Spleen (tissue), 11 donors: ENCODE measurements around the gene PNMA8B. TPM values are rescaled to one million over a fixed set of nuclear protein-coding genes. Genes with fewer than 3 reads are reported as not detected.
"Not testable (repeated sequence)": the region's sequence is repeated elsewhere in the genome, so short reads cannot be mapped to it uniquely, and the experiment has no call there.

Experiments used
- DNase-seq: peaks from one replicate; pipeline ENCODE4 v3.0.0-alpha.2; 2020
- H3K27ac ChIP-seq, 8 donors: fragments of 200-600 bp; sonication (generic) in 7 of 8; 1 replicate in 4 of 8; 2 replicates in 4 of 8; pipeline versions ENCODE4 v1.5.0 to v1.8.0; 2016 to 2021; ENCODE audit warnings: inconsistent platforms in 4 of 8, mild to moderate bottlenecking in 4 of 8, moderate library complexity in 1 of 8
- H3K27me3 ChIP-seq, 7 donors: fragments of 200-600 bp; sonication (generic) in 6 of 7; replicated peaks in 1 of 7; 1 replicate in 4 of 7; 2 replicates in 3 of 7; pipeline versions ENCODE4 v1.5.0 to v1.8.0; 2016 to 2021; ENCODE audit warnings: inconsistent platforms in 3 of 7, mild to moderate bottlenecking in 1 of 7
- H3K36me3 ChIP-seq, 6 donors: fragments of 200-600 bp; sonication (generic) in 5 of 6; 1 replicate in 4 of 6; 2 replicates in 2 of 6; pipeline versions ENCODE4 v1.5.0 to v1.8.0; 2016 to 2021; ENCODE audit warnings: inconsistent platforms in 2 of 6
- H3K4me1 ChIP-seq, 6 donors: fragments of 200-600 bp; sonication (generic) in 5 of 6; 1 replicate in 3 of 6; 2 replicates in 3 of 6; pipeline versions ENCODE4 v1.5.0 to v1.8.0; 2016 to 2021; ENCODE audit warnings: inconsistent platforms in 3 of 6
- H3K4me3 ChIP-seq, 8 donors: fragments of 200-600 bp; sonication (generic) in 7 of 8; 1 replicate in 4 of 8; 2 replicates in 4 of 8; pipeline versions ENCODE4 v1.5.0 to v1.8.0; 2016 to 2021; ENCODE audit warnings: inconsistent platforms in 4 of 8, mild to moderate bottlenecking in 4 of 8, moderate library complexity in 2 of 8
- H3K9me3 ChIP-seq, 8 donors: fragments of 200-600 bp; sonication (generic) in 7 of 8; 1 replicate in 4 of 8; 2 replicates in 4 of 8; pipeline versions ENCODE4 v1.5.0 to v1.8.0; 2016 to 2021; ENCODE audit warnings: inconsistent platforms in 4 of 8
- POLR2A ChIP-seq, 3 donors: fragments of 450-650 bp; IDR thresholded peaks; one replicate each; pipeline ENCODE4 v1.5.1; 2017; ENCODE audit warnings: antibody characterized with exemption in 3 of 3, mild to moderate bottlenecking in 1 of 3
- POLR2AphosphoS5 ChIP-seq, 3 donors: sonication (generic); formaldehyde crosslinking; IDR thresholded peaks; one replicate each; pipeline ENCODE4 v1.5.1; 2017; ENCODE audit warnings: antibody characterized with exemption in 3 of 3
- WGBS, 5 donors: extraction: QIAGEN DNeasy Blood & Tissue Kit in 3 of 5; methylation state at CpG; one replicate each; pipeline versions ENCODE4 v1.1.5 to v1.1.7; 2013 to 2018; 5-methylcytosine and 5-hydroxymethylcytosine counted together
- intact Hi-C: fragments of 100-400 bp; cut with DNase I; formaldehyde crosslinking; loops from one replicate; pipeline ENCODE4 v1.15.0; 2023; ENCODE audit warnings: low total_unique reads
- polyA plus RNA-seq, 3 donors: library from polyadenylated mRNA; stranded (reverse); fragments of 200-250 nt; gene quantifications; one replicate each; pipeline ENCODE4 v1.2.1, GENCODE V29; 2013
- total RNA-seq, 7 donors: library from RNA; depleted of rRNA in 3 of 7; stranded (reverse); fragments of >200 nt in 3 of 7; fragmentation: NEBNext Ultra II Directional in 4 of 7; extraction: Animal tissue kit (Norgen Biotek cat#: 25700) in 4 of 7; gene quantifications; one replicate each; pipeline versions ENCODE4 v1.1.0 to v1.2.1, GENCODE V29; 2016 to 2021
- TF ChIP-seq, protein P1 (sequence below), 11 experiments: fragments of 200-600 bp in 7 of 11; fragments of 450-650 bp in 4 of 11; sonication (generic) in 4 of 11; IDR thresholded peaks in 8 of 11; conservative IDR thresholded peaks in 3 of 11; 1 replicate in 7 of 11; 2 replicates in 4 of 11; pipeline versions ENCODE4 v1.4.0 to v1.8.0; 2016 to 2021; ENCODE audit warnings: antibody characterized with exemption in 11 of 11, inconsistent platforms in 4 of 11, mild to moderate bottlenecking in 1 of 11
- donor health status: healthy with polysubstance abuse.
- donor health status: DM: no; HTN: no; CAD: no; lungs with moderate emphysema.
- donor health status: DM: no; HTN: no; CAD: no.
- donor health status: Bipolar disorder and iron deficiency.
- donor health status: healthy.
- donor health status: DM: no; HTN: no; CAD: no.
- donor health status: DM: yes; HTN: yes; CAD: no.

PNMA8B gene
- total and polyA plus RNA-seq, 10 donors, result 0.57 to 5.7 (median 2.9) TPM

GRCh38 chr19:46499692-46500091 lies 4.0 kb upstream of the PNMA8B start:
- WGBS, 5 donors, result 47 to 61% (median 58%) methylated on average over 4 of the region's 4 CpGs
- no peak for DNase-seq
- Histone ChIP-seq H3K27ac (no peak overlapping the region), H3K27me3 (peaks cover 0 to 41% (median 10%) of the 10 kb centered on the region in 7 donors), H3K36me3 (no peaks in the 10 kb centered on the region), H3K9me3 (no peaks in the 10 kb centered on the region), H3K4me3 (no peak overlapping the region), H3K4me1 (peaks cover 2 to 14% (median 12%) of the 10 kb centered on the region in 6 donors)
- intact Hi-C loops, result no loop called here
- TF ChIP-seq, protein P1, sequence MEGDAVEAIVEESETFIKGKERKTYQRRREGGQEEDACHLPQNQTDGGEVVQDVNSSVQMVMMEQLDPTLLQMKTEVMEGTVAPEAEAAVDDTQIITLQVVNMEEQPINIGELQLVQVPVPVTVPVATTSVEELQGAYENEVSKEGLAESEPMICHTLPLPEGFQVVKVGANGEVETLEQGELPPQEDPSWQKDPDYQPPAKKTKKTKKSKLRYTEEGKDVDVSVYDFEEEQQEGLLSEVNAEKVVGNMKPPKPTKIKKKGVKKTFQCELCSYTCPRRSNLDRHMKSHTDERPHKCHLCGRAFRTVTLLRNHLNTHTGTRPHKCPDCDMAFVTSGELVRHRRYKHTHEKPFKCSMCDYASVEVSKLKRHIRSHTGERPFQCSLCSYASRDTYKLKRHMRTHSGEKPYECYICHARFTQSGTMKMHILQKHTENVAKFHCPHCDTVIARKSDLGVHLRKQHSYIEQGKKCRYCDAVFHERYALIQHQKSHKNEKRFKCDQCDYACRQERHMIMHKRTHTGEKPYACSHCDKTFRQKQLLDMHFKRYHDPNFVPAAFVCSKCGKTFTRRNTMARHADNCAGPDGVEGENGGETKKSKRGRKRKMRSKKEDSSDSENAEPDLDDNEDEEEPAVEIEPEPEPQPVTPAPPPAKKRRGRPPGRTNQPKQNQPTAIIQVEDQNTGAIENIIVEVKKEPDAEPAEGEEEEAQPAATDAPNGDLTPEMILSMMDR (IDR thresholded peaks at IDR 0.05 in 8 of 11, conservative IDR thresholded peaks at IDR 0.05 in 3 of 11), result no peak
- no peak for TF ChIP-seq POLR2AphosphoS5 (IDR thresholded peaks at IDR 0.05)
- no peak for TF ChIP-seq POLR2A (IDR thresholded peaks at IDR 0.05)

GRCh38 chr19:46497773-46498172 lies 2.1 kb upstream of the PNMA8B start:
- no peak for TF ChIP-seq POLR2A (IDR thresholded peaks at IDR 0.05)
- WGBS, 5 donors, result 81 to 90% (median 87%) methylated on average over 8 of the region's 8 CpGs
- DNase-seq, result no peak
- Histone ChIP-seq H3K4me1 (peaks cover 15 to 33% (median 31%) of the 10 kb centered on the region in 6 donors), H3K4me3 (no peak overlapping the region), H3K36me3 (no peaks in the 10 kb centered on the region), H3K27me3 (peaks cover 0 to 60% (median 25%) of the 10 kb centered on the region in 7 donors), H3K9me3 (no peaks in the 10 kb centered on the region), H3K27ac (no peak overlapping the region)
- intact Hi-C loops, result no loop called here

DNA sequence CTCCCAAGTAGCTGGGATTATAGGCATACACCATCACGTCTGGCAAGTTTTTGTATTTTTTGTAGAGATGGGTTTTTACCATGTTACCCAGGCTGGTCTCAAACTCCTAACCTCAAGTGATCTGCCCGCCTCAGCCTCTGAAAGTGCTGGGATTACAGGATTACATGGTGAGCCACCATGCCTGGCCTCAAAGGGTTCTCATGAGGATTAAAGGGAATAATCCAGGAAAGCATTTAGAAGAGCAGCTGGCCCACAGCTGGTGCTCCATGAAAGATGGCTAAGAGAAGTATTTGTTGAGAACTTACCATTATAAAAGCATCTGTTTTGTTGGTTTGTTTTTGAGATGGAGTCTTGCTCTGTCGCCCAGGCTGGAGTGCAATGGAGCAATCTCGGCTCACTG lies 1.2 kb upstream of the PNMA8B start:
- peaks cover 15 to 42% (median 38%) of the 10 kb centered on the region in 6 donors for H3K4me1 ChIP-seq
- WGBS, 5 donors, result 77 to 87% (median 84%) methylated on average over 4 of the region's 4 CpGs
- intact Hi-C loops, H3K9me3 ChIP-seq, H3K36me3 ChIP-seq, DNase-seq, H3K27ac ChIP-seq, H3K4me3 ChIP-seq: not testable (repeated sequence)
- peaks cover 0 to 66% (median 30%) of the 10 kb centered on the region in 7 donors for H3K27me3 ChIP-seq

GRCh38 chr19:46496304-46496703 lies 637 bp upstream of the PNMA8B start:
- Histone ChIP-seq H3K4me1 (peaks cover 15 to 47% (median 38%) of the 10 kb centered on the region in 6 donors), H3K9me3 (no peaks in the 10 kb centered on the region), H3K36me3 (no peaks in the 10 kb centered on the region), H3K4me3 (no peak overlapping the region), H3K27me3 (peaks cover 0 to 66% (median 30%) of the 10 kb centered on the region in 7 donors), H3K27ac (no peak overlapping the region)
- intact Hi-C loops, result no loop called here
- TF ChIP-seq, protein P1 (IDR thresholded peaks at IDR 0.05 in 8 of 11, conservative IDR thresholded peaks at IDR 0.05 in 3 of 11), result no peak
- TF ChIP-seq POLR2A (IDR thresholded peaks at IDR 0.05) (no peak), POLR2AphosphoS5 (IDR thresholded peaks at IDR 0.05) (no peak)
- DNase-seq, result no peak
- WGBS, 5 donors, result 69 to 88% (median 80%) methylated on average over 6 of the region's 6 CpGs

DNA sequence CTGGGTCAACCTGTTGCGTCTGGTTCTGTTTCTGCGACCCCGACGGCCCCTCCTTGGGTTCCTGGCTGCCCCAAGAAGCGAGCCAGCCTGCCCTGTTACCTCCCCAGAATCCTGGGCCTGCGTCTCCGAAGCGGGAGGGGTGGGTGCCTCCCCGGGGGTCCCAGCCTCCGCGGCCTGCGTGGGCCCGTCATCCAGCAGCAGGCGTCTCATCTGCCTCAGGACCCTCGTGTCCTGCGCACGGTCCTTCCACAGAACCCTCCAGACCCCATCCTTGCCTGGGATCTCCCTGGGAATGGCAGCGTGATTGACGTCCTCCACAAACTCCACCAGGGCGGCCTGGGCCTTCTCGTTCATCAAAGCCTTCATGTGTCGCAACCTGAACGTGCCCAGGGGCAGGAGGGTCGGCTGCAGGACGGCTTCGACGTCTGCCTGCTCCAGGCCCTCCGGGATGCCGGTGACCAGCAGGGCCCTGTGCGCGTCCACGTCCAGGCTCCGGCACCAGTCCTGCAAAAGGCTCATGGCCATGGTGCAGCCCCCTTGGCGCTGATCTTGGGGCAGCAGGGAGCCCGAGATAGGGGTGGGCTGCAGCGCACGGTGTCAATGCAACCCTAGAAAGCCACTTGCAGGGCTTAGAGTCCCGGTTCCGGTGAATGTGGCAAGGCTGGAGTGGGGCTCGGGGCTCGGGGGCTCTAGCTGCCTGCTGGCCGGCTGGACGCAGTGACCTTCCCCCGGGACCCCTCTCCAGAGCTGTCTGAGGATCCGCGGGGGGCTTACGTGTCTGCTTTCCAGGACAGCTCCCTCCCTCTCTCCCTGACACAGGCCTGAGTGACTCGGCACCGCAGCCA lies 504 bp downstream of the PNMA8B start:
- 21 to 45% (median 26%) methylated on average over 27 to 49 of the region's 49 CpGs for WGBS, 5 donors
- DNase-seq, result no peak
- no peaks in the 10 kb centered on the region for H3K9me3 ChIP-seq
- H3K36me3 ChIP-seq, result no peaks in the 10 kb centered on the region
- intact Hi-C loops, result no loop called here
- H3K4me3 ChIP-seq, result peak overlapping the region in 7 of 8 donors; percentile 12 to 67 (median 25)
- TF ChIP-seq POLR2A (IDR thresholded peaks at IDR 0.05), result no peak
- TF ChIP-seq, protein P1 (IDR thresholded peaks at IDR 0.05 in 8 of 11, conservative IDR thresholded peaks at IDR 0.05 in 3 of 11), result no peak
- no peak for TF ChIP-seq POLR2AphosphoS5 (IDR thresholded peaks at IDR 0.05)
- peaks cover 0 to 73% (median 37%) of the 10 kb centered on the region in 7 donors for H3K27me3 ChIP-seq
- peaks cover 18 to 57% (median 43%) of the 10 kb centered on the region in 6 donors for H3K4me1 ChIP-seq
- peak overlapping the region in 1 of 8 donors; percentile 24 for H3K27ac ChIP-seq
